LNCAP (cell line): ENCODE measurements around the gene QKI.

ENCODE experiments used
- TF ChIP-seq, protein P1 (sequence below): fragments of 450-650 bp; IDR thresholded peaks from 2 replicates; pipeline ENCODE4 v1.5.1; 2017; ENCODE audit warnings: mild to moderate bottlenecking

The QKI gene

DNA sequence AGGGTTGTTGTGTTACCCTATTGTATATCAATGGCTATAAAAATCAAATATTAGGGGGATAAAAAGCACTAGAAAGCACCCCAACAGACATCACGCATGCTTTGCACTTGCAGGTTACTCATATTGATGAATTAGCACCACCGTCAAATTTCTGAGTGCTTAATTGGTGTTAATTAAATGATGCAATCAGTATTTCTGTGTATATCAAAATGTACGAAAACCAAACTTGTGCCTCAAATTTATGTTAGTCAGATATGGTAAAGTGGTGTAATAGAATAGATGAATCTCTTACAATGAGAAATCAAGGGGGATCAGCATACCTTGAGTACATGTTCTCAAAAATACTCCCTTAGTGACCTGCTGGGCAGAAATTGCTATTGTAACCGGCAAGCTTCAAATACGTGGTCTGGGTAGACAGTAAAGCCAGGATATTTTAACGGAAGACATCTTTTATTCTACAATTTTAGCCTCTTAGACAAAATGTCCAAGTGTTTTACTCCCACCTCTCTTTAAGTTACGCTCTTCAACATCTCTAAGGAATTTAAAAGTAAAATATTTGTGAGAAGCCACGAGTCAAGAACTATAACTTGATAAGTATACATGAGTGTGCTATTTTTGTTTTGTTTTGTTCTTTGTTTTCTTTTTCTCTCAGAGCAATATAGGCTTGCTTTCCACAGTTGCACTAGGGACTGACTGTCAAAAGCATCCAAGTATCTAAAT lies 166.0 kb downstream of the QKI start:
- TF ChIP-seq, protein P1, sequence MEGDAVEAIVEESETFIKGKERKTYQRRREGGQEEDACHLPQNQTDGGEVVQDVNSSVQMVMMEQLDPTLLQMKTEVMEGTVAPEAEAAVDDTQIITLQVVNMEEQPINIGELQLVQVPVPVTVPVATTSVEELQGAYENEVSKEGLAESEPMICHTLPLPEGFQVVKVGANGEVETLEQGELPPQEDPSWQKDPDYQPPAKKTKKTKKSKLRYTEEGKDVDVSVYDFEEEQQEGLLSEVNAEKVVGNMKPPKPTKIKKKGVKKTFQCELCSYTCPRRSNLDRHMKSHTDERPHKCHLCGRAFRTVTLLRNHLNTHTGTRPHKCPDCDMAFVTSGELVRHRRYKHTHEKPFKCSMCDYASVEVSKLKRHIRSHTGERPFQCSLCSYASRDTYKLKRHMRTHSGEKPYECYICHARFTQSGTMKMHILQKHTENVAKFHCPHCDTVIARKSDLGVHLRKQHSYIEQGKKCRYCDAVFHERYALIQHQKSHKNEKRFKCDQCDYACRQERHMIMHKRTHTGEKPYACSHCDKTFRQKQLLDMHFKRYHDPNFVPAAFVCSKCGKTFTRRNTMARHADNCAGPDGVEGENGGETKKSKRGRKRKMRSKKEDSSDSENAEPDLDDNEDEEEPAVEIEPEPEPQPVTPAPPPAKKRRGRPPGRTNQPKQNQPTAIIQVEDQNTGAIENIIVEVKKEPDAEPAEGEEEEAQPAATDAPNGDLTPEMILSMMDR: no peak

DNA sequence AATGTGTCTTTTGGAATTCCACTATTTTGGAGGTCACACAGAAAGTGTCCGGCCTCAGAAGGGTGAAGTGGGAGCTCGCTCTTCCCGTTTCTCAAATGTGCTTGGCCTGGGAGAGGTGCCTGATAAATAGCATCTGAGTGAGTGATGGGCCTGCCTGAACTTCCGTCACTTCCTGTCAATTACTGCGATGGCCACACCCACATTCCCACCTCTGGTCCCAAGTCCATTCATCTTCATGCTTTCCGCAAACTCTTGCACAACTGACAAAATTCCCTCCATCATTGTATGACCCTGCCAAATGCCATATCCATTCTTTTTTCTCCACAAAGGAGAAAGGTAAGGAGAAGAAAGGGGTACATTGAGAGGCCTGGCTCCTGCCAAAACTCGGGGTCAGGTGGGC lies 169.0 kb downstream of the QKI start:
- TF ChIP-seq, protein P1: no peak

DNA sequence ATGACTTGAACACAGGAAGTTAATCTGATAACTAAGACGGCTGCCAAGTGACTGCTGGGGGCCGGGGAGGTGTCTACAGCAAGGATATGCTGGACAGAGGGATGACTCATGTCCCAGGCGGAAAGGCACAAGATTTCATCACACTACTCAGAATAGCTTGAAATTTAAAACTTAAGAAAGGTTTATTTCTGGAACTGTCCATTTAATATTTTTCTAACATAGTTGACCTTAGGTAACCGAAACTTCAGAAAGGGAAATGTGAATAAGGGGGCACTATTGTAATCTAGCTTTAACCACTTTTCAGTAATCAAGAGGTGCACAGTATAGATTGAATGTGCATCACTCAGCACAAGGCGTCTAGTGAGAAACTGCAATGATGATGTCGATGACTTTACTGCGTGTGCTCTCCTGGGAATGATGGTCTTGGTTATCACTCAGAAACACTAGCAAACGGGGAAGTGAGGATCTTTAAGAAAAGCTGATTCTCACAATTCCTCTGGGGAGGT lies 171.5 kb downstream of the QKI start:
- TF ChIP-seq, protein P1: no peak

DNA sequence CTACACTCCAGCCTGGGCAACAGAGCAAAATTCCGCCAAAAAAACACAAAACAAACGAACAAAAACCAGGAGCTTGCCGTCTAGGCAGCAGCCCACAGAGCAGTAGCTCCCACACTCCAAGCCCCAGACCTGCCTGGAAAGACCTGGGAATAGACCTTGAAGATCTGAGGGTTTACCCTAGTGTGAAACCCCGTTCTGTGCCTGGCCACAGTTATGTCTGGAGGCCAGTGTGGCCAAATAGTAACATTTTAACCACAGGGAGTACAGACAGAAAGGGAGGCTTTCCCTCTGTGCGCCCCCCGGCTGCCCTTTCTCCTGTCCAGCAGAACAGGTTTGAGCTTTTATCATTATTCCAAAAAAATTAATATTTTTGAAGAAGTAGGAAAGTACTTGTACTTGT lies 172.4 kb downstream of the QKI start:
- TF ChIP-seq, protein P1: no peak

DNA sequence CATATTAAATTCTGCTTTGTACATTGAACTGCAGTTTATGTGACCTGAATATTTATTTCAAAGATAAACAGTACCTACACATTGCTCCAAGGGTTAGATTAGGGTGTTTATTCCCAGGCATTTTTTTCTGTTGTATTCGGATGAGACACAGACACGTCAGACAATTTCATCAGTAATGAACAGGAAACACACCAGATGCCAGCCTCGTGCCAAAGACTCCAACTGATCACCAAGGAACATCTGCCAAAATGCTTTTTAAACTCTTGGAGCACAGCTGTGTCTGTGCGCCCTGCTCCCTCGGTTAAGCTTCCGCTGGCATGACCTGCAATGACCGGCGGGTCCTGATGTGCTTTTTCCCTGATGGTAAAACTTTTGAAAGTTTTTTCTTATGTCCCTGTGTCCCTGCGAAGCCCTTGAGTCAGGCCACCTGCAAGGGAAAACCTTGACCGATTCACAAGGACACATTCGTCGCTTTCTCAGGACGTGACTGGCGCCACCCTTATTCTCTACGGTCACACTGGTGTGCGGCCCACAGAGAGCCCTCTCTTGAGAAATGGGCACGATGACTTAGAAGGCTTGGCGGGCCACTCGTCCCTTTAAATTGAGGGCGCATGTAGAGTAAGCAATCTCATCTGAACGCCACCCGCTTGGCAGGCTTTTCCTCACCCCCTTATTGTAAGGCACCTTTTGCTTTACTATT lies 173.9 kb downstream of the QKI start:
- TF ChIP-seq, protein P1: no peak

DNA sequence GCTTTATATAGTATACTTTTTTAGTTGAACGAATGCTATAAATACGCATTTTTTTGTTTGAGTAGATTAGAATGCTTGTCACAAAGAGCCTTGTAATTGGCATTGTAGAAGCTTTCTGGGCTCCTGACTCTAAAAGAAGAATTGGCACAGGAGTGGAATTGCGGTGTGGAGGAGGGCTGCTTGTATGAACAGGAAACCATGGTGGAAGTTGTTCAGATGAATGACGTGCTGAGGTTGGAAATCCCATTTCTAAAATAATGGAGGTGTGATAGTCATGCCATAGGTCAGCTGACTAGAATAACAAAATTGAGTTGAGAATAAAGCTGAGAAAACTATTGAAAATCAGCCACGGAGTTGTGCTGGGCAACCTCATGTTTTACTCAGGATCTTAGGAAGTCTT lies 174.9 kb downstream of the QKI start:
- TF ChIP-seq, protein P1: no peak

DNA sequence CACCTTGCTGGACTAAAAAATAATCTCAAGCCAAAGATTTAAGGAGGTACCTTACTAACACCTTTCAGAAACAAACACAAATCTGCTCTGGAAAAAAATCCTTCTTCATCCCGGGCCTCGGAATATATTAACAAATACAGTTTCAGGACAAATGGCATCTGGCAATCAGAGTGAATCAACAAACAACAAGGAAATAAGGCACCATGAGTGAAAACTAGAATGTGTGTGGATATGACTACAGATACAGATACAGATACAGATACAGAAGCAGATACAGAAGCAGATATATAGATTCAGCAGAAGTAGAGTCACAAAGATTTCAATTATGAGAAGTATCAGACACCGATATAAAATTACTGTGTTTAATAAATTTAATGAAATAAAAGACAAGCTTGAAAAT lies 178.4 kb downstream of the QKI start:
- TF ChIP-seq, protein P1: no peak
